ENCODE results near the gene CLCA2.

Gene CLCA2

GRCh38 chr1:86470859-86471258, 46.9 kb downstream of the CLCA2 start:
- H3K4me3 ChIP-seq (ENCODE audit: low read depth, low read length): no peak overlapping the region
- no peak for TF ChIP-seq CTCF (IDR thresholded peaks at IDR 0.05; ENCODE audit: borderline replicate concordance, insufficient read depth, low read depth, low read length)

GRCh38 chr1:86471291-86471690, 47.3 kb downstream of the CLCA2 start:
- TF ChIP-seq CTCF (IDR thresholded peaks at IDR 0.05; ENCODE audit: borderline replicate concordance, insufficient read depth, low read depth, low read length): no peak
- H3K4me3 ChIP-seq (ENCODE audit: low read depth, low read length): no peak overlapping the region

- TF ChIP-seq CTCF (IDR thresholded peaks at IDR 0.05; ENCODE audit: borderline replicate concordance, insufficient read depth, low read depth, low read length): no peak
- no peak overlapping the region for H3K4me3 ChIP-seq (ENCODE audit: low read depth, low read length)
Observed at GRCh38 chr1:86472152-86472551, 48.2 kb downstream of the CLCA2 start.

- no peak overlapping the region for H3K4me3 ChIP-seq (ENCODE audit: low read depth, low read length)
- TF ChIP-seq CTCF (IDR thresholded peaks at IDR 0.05; ENCODE audit: borderline replicate concordance, insufficient read depth, low read depth, low read length): no peak
Observed at GRCh38 chr1:86472767-86473166, 48.8 kb downstream of the CLCA2 start.

- no peak overlapping the region for H3K4me3 ChIP-seq (ENCODE audit: low read depth, low read length)
- TF ChIP-seq CTCF (IDR thresholded peaks at IDR 0.05; ENCODE audit: borderline replicate concordance, insufficient read depth, low read depth, low read length): no peak
Observed at GRCh38 chr1:86477256-86477655, 53.3 kb downstream of the CLCA2 start.

- H3K4me3 ChIP-seq (ENCODE audit: low read depth, low read length): no peak overlapping the region
- no peak for TF ChIP-seq CTCF (IDR thresholded peaks at IDR 0.05; ENCODE audit: borderline replicate concordance, insufficient read depth, low read depth, low read length)
Observed at GRCh38 chr1:86477682-86478081, 53.7 kb downstream of the CLCA2 start.

- no peak for TF ChIP-seq CTCF (IDR thresholded peaks at IDR 0.05; ENCODE audit: borderline replicate concordance, insufficient read depth, low read depth, low read length)
- no peak overlapping the region for H3K4me3 ChIP-seq (ENCODE audit: low read depth, low read length)
Observed at GRCh38 chr1:86478416-86479156, 54.6 kb downstream of the CLCA2 start.

All from GM12875 (cell line).